ENCODE results near the gene FARS2.
"Not testable (repeated sequence)": the region's sequence is repeated elsewhere in the genome, so short reads cannot be mapped to it uniquely, and the experiment has no call there.

The FARS2 gene

GRCh38 chr6:5673019-5673790 is 411.9 kb downstream of the FARS2 start:
- no peak for DNase-seq

GRCh38 chr6:5674141-5674540 is 412.8 kb downstream of the FARS2 start:
- DNase-seq: no peak

GRCh38 chr6:5674721-5675120 is 413.4 kb downstream of the FARS2 start:
- DNase-seq: no peak

DNA sequence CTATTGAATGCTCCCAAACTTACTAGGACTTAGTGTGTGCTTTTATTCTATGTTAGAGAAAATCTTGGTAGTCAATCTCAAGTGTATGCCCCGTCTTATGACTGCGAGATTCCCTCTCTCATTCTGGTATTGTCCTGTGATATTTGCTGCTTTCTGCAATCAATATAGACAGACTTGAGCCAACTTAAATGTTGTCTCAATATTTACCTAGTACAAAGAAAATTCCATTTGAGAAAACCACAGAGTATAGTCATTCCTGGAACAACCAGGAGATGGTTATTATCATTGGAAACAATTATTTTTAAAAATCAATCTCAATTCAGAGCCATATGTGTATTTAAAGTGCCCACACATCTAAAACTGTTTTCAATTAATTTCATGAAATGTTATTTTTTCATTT is 415.4 kb downstream of the FARS2 start:
- no peak for DNase-seq

DNA sequence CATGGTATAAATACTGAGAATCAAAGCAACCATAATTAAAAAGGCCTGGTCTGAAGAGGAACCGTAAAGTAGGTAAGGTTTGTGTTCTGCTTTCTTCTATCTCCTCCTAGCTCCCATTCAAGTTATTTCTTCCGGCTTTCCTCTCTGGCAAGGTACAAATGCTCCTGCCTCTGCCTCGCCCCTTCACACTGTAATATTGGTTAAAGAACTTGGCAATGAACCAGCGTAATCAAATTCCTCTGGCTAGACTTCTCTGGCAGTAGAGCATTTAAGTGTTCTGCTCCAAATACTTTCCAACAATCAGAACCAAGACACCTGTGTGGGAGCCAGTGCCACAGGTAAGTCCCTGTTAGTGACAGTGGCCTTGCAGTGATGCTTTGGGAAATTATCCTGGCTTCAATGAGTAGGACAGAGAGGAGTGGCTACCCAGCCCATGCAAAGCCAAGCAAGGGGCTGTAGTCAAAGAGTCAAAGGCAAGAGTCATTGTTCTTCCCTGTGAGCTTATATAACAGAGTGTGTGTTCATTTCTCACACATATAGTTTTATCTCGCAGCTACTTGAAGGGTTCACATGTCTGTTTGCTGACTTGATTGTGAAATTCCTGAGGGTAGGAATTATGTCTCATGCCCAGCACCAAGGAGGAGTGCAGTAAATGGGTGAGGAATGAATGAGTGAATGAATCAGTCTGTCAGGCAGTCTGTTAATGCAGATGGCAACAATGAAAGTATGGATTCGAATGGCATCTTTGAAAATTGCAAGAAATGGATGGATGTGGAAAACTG is 416.1 kb downstream of the FARS2 start:
- DNase-seq: no peak

DNA sequence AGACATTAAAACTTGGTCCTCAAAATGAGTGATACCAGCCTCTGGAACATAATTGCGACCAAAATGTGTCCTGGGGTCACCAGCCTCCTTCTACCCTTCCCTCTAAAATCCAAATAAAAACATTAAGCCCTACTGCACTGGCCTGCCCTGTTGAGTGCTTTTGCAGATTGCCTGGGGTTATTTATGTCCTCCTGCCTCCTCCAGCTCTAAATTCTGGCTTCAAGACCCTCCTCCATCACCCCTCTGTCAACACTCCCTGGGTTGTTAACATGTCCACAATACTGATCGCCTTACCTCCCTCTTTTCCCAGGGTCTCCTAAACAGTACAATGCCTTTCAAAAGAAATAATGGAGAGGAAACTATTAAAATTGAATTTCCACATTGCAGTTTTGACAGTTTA is 418.0 kb downstream of the FARS2 start:
- DNase-seq: no peak

DNA sequence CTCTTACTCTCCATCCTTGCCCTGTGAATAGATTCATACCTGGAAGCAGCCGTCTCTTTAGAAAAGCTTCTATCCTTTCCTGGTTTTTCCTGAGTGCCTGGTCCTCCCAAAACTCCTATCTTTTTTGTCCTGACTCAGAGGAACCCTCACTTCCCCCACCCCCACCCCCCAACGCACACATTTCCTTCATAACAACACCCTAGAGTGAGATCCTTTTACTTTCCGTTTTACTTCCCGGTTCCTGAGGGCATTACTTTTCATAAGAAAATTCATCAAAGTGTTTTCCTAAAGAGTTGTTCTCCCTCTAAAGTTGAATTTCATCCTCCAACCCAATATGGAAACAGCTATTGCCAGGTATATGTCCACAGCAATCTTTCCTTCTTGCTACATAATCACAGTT is 418.4 kb downstream of the FARS2 start:
- DNase-seq: no peak

GRCh38 chr6:5680095-5680494 is 418.8 kb downstream of the FARS2 start:
- no peak for DNase-seq

DNA sequence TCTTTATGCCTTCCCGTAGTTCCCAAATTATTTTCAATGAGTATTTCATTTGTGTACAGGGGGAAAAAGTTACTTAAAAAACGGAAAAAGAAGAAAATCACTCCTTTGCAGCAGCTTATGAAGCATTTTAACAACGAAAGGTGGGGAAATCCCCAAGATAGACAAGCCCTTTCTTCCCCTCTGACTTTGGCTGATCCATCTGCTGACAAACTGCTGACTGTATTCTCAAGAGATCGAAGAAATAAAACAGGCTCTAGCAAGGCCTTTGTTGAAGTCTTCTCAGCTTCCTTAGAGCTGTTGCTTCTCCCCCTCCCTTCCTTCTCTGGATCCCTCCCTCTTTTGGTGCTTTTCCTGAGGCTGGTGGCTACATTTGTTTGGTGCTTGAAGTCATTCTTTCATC is 420.2 kb downstream of the FARS2 start:
- DNase-seq: no peak

GRCh38 chr6:5682530-5682929 is 421.2 kb downstream of the FARS2 start:
- no peak for DNase-seq

- DNase-seq: not testable (repeated sequence)
Measured at GRCh38 chr6:5683747-5684146, 422.4 kb downstream of the FARS2 start.

DNA sequence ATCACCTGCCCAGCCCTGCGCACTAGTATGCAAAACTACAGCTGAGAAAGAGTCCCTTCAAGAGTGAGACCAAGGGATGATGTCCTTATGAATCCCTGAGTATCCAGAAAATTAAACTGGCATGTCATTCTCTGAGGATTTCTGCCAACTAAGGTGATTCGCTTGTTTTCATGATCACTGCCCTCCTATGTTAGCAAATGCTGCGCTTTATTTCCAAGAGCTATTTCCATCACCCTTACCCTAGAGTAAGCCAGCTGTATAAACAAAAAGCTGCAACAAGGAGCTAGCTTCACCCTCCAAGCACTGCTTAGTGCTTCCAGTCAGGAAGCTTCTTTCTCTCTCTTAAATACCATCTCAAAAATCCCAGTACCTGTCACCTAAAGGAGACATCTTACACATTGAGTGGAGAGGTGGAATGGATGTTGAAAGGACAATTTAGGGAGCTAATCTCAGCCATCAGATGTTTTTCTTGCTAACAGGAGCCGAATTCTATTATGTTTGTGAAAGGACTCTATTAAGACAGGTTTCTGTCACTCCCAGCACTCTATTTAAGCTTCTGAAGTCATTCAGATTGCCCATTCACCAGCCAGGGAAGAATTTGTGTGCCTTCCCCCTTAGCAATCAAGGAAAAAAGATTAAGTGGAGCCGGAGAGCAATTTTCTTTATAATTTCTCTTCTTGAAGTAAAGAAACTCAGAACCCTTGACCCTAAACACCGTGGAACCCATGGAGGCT is 423.2 kb downstream of the FARS2 start:
- DNase-seq: no peak

- DNase-seq: no peak
Measured at GRCh38 chr6:5693225-5694145, 432.2 kb downstream of the FARS2 start.

DNA sequence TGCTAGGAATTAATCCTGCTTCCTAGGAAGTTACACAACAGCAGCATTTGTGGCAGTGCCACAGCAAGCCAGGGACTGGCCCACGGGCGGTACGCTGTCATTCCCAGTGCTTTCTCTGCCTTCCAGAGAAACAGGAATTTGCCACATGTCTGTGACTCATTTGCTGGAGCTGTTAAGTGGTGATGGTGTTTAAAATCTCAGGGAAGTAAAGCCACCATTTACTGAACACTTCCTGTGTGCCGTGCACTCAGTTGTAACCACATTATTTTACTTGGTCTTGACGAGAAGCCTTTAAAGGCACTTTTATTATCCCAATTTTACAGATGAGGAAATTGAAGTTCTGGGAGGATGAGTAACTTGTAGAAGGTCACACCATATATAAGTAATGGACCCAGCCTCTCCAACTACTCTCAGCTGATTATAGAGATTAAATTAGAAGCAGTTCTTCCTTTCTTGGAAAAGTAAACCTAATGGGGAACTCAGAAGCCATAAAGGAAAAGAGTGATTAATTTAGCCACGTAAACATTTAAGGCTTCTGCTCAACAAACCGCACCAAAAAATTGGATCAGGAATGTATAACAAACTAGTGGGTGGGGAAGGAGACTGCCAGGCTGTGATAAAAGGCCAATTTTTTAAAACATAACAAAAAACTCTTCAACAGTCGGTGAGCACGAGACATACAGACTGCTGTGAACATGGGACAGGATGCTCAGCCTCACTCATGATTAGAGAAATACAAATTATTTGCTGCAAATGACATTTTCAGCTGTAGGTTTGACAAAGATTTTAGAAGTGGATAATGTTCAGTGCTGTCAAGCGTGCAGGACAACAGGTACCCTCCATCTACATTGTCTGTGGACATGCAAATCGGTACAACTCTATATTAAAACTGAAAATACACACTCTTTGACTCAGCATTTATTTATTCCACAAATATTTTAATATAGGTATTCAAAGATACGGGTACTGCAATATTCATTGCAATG is 434.2 kb downstream of the FARS2 start:
- DNase-seq: no peak

DNA sequence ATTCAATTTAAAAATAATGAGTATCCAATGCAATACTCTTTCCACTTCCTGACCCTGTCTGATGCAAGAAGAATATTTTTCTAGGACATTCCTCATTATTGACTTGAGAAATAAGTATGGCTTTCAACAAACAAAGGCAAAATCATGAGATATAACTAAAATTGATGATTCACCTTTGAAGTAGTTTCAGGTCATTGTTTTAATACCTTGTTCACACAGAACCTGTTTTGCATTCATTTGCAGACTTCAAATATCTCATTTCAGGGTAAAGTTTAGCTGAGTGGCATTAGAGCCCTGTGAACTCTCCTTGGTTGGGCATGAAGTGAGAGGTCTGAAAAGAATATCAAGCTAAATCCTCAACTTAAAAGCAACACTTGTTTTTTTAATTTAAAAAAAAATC is 436.2 kb downstream of the FARS2 start:
- no peak for DNase-seq

DNA sequence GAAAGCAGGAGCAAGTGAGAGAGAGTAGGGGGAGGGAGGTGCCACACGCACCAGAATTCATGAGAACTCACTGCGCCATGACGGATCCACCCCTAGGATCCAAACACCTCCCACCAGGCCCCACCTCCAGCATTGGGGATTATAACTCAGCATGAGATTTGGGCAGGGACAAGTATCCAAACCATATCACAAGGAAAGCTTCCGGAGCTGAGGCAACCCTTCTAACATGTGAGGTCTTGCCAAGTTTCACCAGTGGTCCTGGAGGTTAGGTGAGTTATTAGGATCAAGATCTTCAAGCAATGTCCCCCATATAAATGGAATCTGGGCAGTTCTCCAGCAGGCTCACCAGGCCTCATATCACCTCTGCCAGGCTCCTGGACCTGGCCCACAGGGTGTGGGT is 437.0 kb downstream of the FARS2 start:
- no peak for DNase-seq

DNA sequence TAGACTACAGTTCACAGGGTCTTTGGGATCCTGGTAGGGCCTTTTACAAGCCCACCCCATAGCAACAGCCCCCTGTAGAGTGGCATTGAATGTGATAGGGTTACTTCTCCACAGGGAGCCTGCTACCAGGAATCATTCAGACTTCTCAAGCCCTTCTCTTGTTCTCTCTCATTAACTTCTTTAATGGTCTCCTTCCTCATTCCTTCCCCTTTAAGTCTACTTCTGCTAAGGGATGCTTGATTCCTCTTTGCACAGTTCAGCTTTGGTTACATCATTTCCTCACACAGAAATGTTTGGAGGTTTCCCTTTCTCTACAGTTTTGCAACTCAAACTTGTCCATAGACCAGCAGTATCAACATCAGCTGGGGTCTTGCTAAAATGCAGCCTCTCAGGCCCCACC is 437.8 kb downstream of the FARS2 start:
- DNase-seq: not testable (repeated sequence)

DNA sequence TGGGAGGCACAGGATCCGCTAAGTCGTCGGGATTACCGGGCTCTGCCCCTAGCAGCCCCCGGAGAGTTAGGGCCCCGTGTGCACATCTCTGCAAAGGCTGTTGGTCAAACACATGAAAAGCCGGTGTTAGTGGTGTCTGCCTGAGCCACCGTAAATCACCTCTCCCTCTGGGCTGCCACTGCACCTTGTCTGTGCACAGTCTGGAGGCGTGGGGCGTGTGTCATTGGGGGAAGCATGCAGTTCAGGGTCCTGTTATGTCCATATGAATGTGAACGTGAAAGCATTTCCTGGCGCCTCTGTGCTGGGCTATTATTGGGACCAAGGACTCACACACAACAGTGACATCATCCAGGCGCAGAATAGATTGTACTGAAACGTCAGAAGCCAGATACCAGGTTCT is 439.9 kb downstream of the FARS2 start:
- no peak for DNase-seq

DNA sequence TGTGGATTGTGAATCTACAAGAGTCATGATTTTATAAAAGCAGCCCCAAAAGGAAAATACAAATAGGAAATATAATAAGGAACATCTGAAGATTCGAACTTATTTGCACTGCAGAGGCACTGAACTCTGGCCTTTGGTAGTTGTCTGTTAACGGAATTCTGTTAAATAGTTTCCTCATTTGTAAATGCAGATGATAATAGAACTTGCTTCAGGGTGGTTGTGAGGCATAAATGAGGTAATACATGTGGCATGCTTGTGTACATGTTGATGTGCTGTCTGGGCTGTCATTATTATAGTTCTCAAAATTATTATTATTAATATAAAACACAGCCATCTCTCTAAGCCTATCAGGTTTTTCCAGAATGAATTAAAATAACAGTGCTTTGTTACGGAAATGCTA is 443.4 kb downstream of the FARS2 start:
- no peak for DNase-seq

DNA sequence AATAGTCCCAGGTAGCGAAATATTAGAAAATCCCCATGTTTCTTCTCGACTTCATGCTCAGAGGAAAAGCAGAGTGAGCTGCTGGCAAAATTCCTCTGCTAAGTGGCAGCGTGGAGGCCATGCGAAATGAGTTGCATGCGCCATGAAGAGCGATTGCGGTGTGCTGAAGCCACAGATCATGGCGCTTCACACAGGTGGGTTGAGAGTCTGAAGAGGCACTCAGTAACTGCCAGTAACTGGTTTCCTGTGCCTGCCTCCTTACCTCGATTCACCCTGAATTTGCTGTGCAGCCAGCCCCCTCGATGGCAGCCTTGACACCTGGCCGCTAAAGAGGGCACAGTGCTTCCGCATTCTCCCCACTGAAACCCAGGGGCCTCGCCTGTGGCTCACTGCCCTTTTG is 443.9 kb downstream of the FARS2 start:
- no peak for DNase-seq
